GM23338 (cell line): ENCODE results near the gene BRINP2. TPM values are rescaled to one million over a fixed set of nuclear protein-coding genes. Genes with fewer than 3 reads are reported as not detected.

ENCODE experiments used
- ATAC-seq: fragments of 200-7000 bp; cut with Tn5 transposase; 3 replicates; pipeline ENCODE4 v1.9.1; 2020
- DNase-seq: peaks from one replicate; pipeline ENCODE4 v3.0.0-alpha.2; 2015; ENCODE audit warnings: low spot score
- H2AFZ ChIP-seq: fragments of 200-600 bp; sonication (generic); 2 replicates; pipeline ENCODE4 v1.8.0; 2016; ENCODE audit warnings: antibody characterized with exemption, mild to moderate bottlenecking, moderate library complexity
- H3F3A ChIP-seq: fragments of 200-600 bp; sonication (generic); replicated peaks from 2 replicates; pipeline ENCODE4 v1.8.0; 2017; ENCODE audit warnings: antibody characterized with exemption, mixed run types, low read depth
- H3K27ac ChIP-seq: fragments of 200-600 bp; sonication (generic); 2 replicates; pipeline ENCODE4 v1.6.1; 2016; ENCODE audit warnings: low read depth
- H3K27me3 ChIP-seq: fragments of 200-600 bp; sonication (generic); 2 replicates; pipeline ENCODE4 v1.8.0; 2016; ENCODE audit warnings: mild to moderate bottlenecking, mixed run types, moderate library complexity; ENCODE audit not compliant: insufficient read depth
- H3K36me3 ChIP-seq: fragments of 200-600 bp; sonication (generic); 2 replicates; pipeline ENCODE4 v1.8.0; 2016; ENCODE audit warnings: mild to moderate bottlenecking; ENCODE audit not compliant: insufficient read depth
- H3K4me1 ChIP-seq: fragments of 200-600 bp; sonication (generic); 2 replicates; pipeline ENCODE4 v1.8.0; 2016; ENCODE audit warnings: mild to moderate bottlenecking, moderate library complexity; ENCODE audit not compliant: insufficient read depth
- H3K4me2 ChIP-seq: fragments of 200-600 bp; sonication (generic); 2 replicates; pipeline ENCODE4 v1.7.1; 2017; ENCODE audit warnings: mixed run types
- H3K4me3 ChIP-seq: fragments of 200-600 bp; sonication (generic); 2 replicates; pipeline ENCODE4 v1.6.1; 2016; ENCODE audit warnings: mixed run types
- H3K79me2 ChIP-seq: fragments of 200-600 bp; sonication (generic); replicated peaks from 2 replicates; pipeline ENCODE4 v1.8.0; 2017; ENCODE audit warnings: mild to moderate bottlenecking; ENCODE audit not compliant: insufficient read depth
- H3K9me2 ChIP-seq: fragments of 200-600 bp; sonication (generic); 2 replicates; pipeline ENCODE4 v1.8.0; 2017; ENCODE audit not compliant: insufficient read depth
- H4K20me1 ChIP-seq: fragments of 200-600 bp; sonication (generic); replicated peaks from 2 replicates; pipeline ENCODE4 v1.8.0; 2017; ENCODE audit warnings: mild to moderate bottlenecking; ENCODE audit not compliant: insufficient read depth
- H3K27ac Mint-ChIP-seq: 2 replicates; pipeline ENCODE4 v1.8.0; 2020; ENCODE audit warnings: inconsistent platforms, mild to moderate bottlenecking, moderate library complexity, mixed read lengths
- H3K27me3 Mint-ChIP-seq: 3 replicates; pipeline ENCODE4 v1.8.0; 2022; ENCODE audit warnings: low read depth, mild to moderate bottlenecking, moderate library complexity, mixed read lengths, inconsistent platforms; ENCODE audit not compliant: insufficient read depth, poor library complexity
- H3K36me3 Mint-ChIP-seq: 3 replicates; pipeline ENCODE4 v1.8.0; 2021; ENCODE audit warnings: low read depth, mild to moderate bottlenecking, inconsistent platforms, moderate library complexity, mixed read lengths
- H3K4me1 Mint-ChIP-seq: 3 replicates; pipeline ENCODE4 v1.8.0; 2020; ENCODE audit warnings: mild to moderate bottlenecking, inconsistent platforms, mixed read lengths
- H3K4me3 Mint-ChIP-seq: 3 replicates; pipeline ENCODE4 v1.8.0; 2021; ENCODE audit warnings: moderate library complexity, mild to moderate bottlenecking, inconsistent platforms, mixed read lengths
- H3K9me3 Mint-ChIP-seq: 3 replicates; pipeline ENCODE4 v1.8.0; 2020; ENCODE audit warnings: moderate library complexity, mild to moderate bottlenecking, inconsistent platforms, mixed read lengths
- CREB1 ChIP-seq: fragments of 250-450 bp; sonication (Bioruptor Pico); IDR thresholded peaks from 2 replicates; pipeline ENCODE4 v1.5.0; 2020; ENCODE audit warnings: low read depth, mild to moderate bottlenecking, moderate library complexity
- EZH2 ChIP-seq: fragments of 200-600 bp; sonication (generic); IDR thresholded peaks from one replicate; pipeline ENCODE4 v1.8.0; 2017; ENCODE audit warnings: antibody characterized with exemption, mild to moderate bottlenecking, low read depth; ENCODE audit not compliant: unreplicated experiment
- EZH2phosphoT487 ChIP-seq: fragments of 200-600 bp; sonication (generic); IDR thresholded peaks from one replicate; pipeline ENCODE4 v1.8.1; 2018; ENCODE audit warnings: antibody characterized with exemption; ENCODE audit not compliant: unreplicated experiment
- JUNB ChIP-seq: IDR thresholded peaks from one replicate; pipeline ENCODE4 v1.6.1; 2016; ENCODE audit warnings: antibody characterized with exemption; ENCODE audit not compliant: unreplicated experiment
- NANOG ChIP-seq: IDR thresholded peaks from 2 replicates; pipeline ENCODE4 v1.6.1; 2016; ENCODE audit warnings: antibody characterized with exemption, borderline replicate concordance
- POLR2AphosphoS5 ChIP-seq: IDR thresholded peaks from 2 replicates; pipeline ENCODE4 v1.6.1; 2016; ENCODE audit warnings: antibody characterized with exemption, low read depth
- STAT1 ChIP-seq: IDR thresholded peaks from one replicate; pipeline ENCODE4 v1.6.1; 2016; ENCODE audit warnings: antibody characterized with exemption; ENCODE audit not compliant: unreplicated experiment
- ZNF114 ChIP-seq: fragments of 250-450 bp; sonication (Bioruptor Pico); IDR thresholded peaks from 2 replicates; pipeline ENCODE4 v1.5.0; 2020; ENCODE audit warnings: mild to moderate bottlenecking, moderate library complexity
- ZNF331 ChIP-seq: fragments of 250-450 bp; sonication (Bioruptor Pico); IDR thresholded peaks from 2 replicates; pipeline ENCODE4 v1.5.0; 2020; ENCODE audit warnings: low read depth, mild to moderate bottlenecking, moderate library complexity
- polyA plus RNA-seq: library from polyadenylated mRNA; unstranded; fragments of >200 nt; fragmentation: Nextera tagmentation; extraction: Ambion mirVana; gene quantifications from 2 replicates; pipeline ENCODE4 v1.2.1, GENCODE V29; 2016
- total RNA-seq: library from RNA; depleted of rRNA; stranded (reverse); fragments of >200 nt; shearing (Covaris generic); gene quantifications from 2 replicates; pipeline ENCODE4 v1.2.3, GENCODE V29; 2014
- TF ChIP-seq, protein P1 (sequence below): fragments of 250-450 bp; sonication (Bioruptor Pico); IDR thresholded peaks from 2 replicates; pipeline ENCODE4 v1.5.0; 2020; ENCODE audit warnings: mild to moderate bottlenecking, moderate library complexity
- TF ChIP-seq, protein P2 (sequence below): IDR thresholded peaks from 2 replicates; pipeline ENCODE4 v1.6.1; 2016; ENCODE audit warnings: antibody characterized with exemption
- TF ChIP-seq, protein P3 (sequence below): IDR thresholded peaks from one replicate; pipeline ENCODE4 v1.6.1; 2018; ENCODE audit warnings: antibody characterized with exemption; ENCODE audit not compliant: unreplicated experiment
- TF ChIP-seq, protein P4 (sequence below), 2 experiments: fragments of 200-600 bp in 1 of 2; sonication (generic) in 1 of 2; conservative IDR thresholded peaks; 2 replicates each; pipeline versions ENCODE4 v1.5.1 to v1.6.1; 2016 to 2017; ENCODE audit warnings: antibody characterized with exemption in 2 of 2, low read depth in 2 of 2, mild to moderate bottlenecking in 2 of 2, moderate library complexity in 1 of 2

Gene BRINP2
- total and polyA plus RNA-seq, 2 experiments from 2014 or later = 0.10 to 0.52 TPM

DNA sequence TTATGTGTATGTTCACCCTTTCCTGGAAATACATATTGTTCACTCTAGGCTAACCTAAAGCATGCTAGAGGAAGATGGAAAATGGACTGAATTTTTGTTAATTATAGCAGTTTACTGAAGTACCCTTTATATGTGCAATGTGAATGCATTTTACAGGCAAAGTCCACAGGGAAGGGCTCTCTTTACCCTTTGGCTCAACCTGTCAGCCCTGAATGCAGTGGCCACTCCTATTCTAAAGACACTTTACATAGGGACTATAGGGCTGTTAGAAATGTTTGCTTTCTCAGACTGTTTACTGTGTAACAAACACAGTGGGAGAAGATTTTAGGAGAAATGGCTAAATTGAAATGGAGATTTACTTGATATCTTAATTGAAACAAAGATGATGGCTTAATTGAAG is 78.5 kb downstream of the BRINP2 start:
- TF ChIP-seq, protein P1, sequence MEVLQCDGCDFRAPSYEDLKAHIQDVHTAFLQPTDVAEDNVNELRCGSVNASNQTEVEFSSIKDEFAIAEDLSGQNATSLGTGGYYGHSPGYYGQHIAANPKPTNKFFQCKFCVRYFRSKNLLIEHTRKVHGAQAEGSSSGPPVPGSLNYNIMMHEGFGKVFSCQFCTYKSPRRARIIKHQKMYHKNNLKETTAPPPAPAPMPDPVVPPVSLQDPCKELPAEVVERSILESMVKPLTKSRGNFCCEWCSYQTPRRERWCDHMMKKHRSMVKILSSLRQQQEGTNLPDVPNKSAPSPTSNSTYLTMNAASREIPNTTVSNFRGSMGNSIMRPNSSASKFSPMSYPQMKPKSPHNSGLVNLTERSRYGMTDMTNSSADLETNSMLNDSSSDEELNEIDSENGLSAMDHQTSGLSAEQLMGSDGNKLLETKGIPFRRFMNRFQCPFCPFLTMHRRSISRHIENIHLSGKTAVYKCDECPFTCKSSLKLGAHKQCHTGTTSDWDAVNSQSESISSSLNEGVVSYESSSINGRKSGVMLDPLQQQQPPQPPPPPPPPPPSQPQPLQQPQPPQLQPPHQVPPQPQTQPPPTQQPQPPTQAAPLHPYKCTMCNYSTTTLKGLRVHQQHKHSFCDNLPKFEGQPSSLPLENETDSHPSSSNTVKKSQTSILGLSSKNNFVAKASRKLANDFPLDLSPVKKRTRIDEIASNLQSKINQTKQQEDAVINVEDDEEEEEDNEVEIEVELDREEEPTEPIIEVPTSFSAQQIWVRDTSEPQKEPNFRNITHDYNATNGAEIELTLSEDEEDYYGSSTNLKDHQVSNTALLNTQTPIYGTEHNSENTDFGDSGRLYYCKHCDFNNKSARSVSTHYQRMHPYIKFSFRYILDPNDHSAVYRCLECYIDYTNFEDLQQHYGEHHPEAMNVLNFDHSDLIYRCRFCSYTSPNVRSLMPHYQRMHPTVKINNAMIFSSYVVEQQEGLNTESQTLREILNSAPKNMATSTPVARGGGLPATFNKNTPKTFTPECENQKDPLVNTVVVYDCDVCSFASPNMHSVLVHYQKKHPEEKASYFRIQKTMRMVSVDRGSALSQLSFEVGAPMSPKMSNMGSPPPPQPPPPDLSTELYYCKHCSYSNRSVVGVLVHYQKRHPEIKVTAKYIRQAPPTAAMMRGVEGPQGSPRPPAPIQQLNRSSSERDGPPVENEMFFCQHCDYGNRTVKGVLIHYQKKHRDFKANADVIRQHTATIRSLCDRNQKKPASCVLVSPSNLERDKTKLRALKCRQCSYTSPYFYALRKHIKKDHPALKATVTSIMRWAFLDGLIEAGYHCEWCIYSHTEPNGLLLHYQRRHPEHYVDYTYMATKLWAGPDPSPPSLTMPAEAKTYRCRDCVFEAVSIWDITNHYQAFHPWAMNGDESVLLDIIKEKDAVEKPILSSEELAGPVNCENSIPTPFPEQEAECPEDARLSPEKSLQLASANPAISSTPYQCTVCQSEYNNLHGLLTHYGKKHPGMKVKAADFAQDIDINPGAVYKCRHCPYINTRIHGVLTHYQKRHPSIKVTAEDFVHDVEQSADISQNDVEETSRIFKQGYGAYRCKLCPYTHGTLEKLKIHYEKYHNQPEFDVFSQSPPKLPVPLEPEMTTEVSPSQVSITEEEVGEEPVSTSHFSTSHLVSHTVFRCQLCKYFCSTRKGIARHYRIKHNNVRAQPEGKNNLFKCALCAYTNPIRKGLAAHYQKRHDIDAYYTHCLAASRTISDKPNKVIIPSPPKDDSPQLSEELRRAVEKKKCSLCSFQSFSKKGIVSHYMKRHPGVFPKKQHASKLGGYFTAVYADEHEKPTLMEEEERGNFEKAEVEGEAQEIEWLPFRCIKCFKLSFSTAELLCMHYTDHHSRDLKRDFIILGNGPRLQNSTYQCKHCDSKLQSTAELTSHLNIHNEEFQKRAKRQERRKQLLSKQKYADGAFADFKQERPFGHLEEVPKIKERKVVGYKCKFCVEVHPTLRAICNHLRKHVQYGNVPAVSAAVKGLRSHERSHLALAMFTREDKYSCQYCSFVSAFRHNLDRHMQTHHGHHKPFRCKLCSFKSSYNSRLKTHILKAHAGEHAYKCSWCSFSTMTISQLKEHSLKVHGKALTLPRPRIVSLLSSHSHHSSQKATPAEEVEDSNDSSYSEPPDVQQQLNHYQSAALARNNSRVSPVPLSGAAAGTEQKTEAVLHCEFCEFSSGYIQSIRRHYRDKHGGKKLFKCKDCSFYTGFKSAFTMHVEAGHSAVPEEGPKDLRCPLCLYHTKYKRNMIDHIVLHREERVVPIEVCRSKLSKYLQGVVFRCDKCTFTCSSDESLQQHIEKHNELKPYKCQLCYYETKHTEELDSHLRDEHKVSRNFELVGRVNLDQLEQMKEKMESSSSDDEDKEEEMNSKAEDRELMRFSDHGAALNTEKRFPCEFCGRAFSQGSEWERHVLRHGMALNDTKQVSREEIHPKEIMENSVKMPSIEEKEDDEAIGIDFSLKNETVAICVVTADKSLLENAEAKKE (CRISPR knock-in tag) = no peak
- TF ChIP-seq ZNF114 (CRISPR knock-in tag) (no peak), EZH2 (no peak), EZH2phosphoT487 (no peak), JUNB (no peak), CREB1 (CRISPR knock-in tag) (no peak), STAT1 (no peak), ZNF331 (CRISPR knock-in tag) (no peak), NANOG (no peak), POLR2AphosphoS5 (no peak)
- TF ChIP-seq, protein P2, sequence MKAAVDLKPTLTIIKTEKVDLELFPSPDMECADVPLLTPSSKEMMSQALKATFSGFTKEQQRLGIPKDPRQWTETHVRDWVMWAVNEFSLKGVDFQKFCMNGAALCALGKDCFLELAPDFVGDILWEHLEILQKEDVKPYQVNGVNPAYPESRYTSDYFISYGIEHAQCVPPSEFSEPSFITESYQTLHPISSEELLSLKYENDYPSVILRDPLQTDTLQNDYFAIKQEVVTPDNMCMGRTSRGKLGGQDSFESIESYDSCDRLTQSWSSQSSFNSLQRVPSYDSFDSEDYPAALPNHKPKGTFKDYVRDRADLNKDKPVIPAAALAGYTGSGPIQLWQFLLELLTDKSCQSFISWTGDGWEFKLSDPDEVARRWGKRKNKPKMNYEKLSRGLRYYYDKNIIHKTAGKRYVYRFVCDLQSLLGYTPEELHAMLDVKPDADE = no peak
- TF ChIP-seq, protein P3, sequence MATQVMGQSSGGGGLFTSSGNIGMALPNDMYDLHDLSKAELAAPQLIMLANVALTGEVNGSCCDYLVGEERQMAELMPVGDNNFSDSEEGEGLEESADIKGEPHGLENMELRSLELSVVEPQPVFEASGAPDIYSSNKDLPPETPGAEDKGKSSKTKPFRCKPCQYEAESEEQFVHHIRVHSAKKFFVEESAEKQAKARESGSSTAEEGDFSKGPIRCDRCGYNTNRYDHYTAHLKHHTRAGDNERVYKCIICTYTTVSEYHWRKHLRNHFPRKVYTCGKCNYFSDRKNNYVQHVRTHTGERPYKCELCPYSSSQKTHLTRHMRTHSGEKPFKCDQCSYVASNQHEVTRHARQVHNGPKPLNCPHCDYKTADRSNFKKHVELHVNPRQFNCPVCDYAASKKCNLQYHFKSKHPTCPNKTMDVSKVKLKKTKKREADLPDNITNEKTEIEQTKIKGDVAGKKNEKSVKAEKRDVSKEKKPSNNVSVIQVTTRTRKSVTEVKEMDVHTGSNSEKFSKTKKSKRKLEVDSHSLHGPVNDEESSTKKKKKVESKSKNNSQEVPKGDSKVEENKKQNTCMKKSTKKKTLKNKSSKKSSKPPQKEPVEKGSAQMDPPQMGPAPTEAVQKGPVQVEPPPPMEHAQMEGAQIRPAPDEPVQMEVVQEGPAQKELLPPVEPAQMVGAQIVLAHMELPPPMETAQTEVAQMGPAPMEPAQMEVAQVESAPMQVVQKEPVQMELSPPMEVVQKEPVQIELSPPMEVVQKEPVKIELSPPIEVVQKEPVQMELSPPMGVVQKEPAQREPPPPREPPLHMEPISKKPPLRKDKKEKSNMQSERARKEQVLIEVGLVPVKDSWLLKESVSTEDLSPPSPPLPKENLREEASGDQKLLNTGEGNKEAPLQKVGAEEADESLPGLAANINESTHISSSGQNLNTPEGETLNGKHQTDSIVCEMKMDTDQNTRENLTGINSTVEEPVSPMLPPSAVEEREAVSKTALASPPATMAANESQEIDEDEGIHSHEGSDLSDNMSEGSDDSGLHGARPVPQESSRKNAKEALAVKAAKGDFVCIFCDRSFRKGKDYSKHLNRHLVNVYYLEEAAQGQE = no peak
- TF ChIP-seq, protein P4, sequence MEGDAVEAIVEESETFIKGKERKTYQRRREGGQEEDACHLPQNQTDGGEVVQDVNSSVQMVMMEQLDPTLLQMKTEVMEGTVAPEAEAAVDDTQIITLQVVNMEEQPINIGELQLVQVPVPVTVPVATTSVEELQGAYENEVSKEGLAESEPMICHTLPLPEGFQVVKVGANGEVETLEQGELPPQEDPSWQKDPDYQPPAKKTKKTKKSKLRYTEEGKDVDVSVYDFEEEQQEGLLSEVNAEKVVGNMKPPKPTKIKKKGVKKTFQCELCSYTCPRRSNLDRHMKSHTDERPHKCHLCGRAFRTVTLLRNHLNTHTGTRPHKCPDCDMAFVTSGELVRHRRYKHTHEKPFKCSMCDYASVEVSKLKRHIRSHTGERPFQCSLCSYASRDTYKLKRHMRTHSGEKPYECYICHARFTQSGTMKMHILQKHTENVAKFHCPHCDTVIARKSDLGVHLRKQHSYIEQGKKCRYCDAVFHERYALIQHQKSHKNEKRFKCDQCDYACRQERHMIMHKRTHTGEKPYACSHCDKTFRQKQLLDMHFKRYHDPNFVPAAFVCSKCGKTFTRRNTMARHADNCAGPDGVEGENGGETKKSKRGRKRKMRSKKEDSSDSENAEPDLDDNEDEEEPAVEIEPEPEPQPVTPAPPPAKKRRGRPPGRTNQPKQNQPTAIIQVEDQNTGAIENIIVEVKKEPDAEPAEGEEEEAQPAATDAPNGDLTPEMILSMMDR (conservative IDR thresholded peaks at IDR 0.05; ENCODE audit: low read depth in 2 of 2) = no peak
- Histone ChIP-seq H3K4me3 (no peak overlapping the region), H3K27ac (no peak overlapping the region), H3F3A (no peaks in the 10 kb centered on the region), H3K9me2 (no peaks in the 10 kb centered on the region), H3K36me3 (no peaks in the 10 kb centered on the region), H3K4me2 (no peak overlapping the region), H3K79me2 (no peaks in the 10 kb centered on the region), H2AFZ (no peak overlapping the region), H3K27me3 (no peaks in the 10 kb centered on the region), H3K4me1 (no peaks in the 10 kb centered on the region; the same call in 1 of the 2 replicates), H4K20me1 (no peaks in the 10 kb centered on the region)
- no peak overlapping the region for H3K27ac Mint-ChIP-seq
- ATAC-seq = no peak
- peaks cover 7% of the 10 kb centered on the region; the same call in 2 of the 3 replicates for H3K4me1 Mint-ChIP-seq
- no peaks in the 10 kb centered on the region for H3K36me3 Mint-ChIP-seq
- H3K4me3 Mint-ChIP-seq = no peak overlapping the region
- no peak for DNase-seq
- H3K27me3 Mint-ChIP-seq = peaks cover 2% of the 10 kb centered on the region
- H3K9me3 Mint-ChIP-seq = no peaks in the 10 kb centered on the region
